ENCODE results near the gene CSF3.

CSF3 gene

DNA sequence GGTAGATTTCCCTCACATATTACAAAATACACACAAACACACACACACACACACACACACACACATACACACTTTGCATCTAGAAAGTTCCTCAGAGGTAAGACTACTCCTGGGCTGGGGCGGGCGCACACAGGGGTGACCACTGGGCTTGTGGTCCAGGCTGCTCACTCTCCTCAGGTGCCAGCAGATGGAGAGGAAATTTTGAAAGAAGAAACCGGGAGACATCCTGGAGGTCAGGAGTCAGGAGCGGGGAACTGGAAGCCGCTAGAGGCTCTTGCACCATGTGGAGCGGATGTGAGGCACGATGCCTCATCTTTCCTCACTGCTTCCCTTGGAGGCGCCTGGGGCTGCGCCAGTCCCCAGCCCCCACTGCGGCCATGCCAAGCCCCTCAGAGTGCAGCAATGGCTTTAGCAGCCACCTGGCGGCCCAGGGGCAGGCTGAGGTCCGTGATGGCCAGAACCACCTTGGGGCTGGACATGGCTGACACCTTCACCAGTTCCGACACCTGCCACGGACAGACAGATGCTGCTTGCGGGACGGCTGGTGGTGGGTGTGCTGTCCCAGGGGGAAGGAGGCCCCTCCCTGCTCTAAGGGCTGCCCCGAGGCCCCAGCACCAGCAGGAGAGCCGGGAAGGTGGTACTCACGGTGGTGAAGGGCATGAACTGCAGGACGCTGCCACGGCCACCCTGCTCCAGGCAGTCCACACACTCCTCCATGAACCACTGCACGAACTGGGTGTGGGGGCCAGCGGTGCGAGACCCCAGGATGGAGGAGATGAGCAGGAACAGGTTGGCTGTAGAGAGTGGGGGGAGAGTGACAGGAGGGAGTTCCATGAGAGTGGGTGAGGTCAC, 4.1 kb downstream of the CSF3 start:
- Histone ChIP-seq H3K4me1 (peaks cover 0 to 52% (median 19%) of the 10 kb centered on the region in 4 donors), H3K9me3 (no peaks in the 10 kb centered on the region), H3K36me3 (peaks cover 25 to 51% (median 38%) of the 10 kb centered on the region in 3 donors), H3K27ac (peak overlapping the region; percentile 54 to 55), H3K27me3 (no peaks in the 10 kb centered on the region), H3K4me3 (no peak overlapping the region)
- DNase-seq = no peak
- TF ChIP-seq, protein P1, sequence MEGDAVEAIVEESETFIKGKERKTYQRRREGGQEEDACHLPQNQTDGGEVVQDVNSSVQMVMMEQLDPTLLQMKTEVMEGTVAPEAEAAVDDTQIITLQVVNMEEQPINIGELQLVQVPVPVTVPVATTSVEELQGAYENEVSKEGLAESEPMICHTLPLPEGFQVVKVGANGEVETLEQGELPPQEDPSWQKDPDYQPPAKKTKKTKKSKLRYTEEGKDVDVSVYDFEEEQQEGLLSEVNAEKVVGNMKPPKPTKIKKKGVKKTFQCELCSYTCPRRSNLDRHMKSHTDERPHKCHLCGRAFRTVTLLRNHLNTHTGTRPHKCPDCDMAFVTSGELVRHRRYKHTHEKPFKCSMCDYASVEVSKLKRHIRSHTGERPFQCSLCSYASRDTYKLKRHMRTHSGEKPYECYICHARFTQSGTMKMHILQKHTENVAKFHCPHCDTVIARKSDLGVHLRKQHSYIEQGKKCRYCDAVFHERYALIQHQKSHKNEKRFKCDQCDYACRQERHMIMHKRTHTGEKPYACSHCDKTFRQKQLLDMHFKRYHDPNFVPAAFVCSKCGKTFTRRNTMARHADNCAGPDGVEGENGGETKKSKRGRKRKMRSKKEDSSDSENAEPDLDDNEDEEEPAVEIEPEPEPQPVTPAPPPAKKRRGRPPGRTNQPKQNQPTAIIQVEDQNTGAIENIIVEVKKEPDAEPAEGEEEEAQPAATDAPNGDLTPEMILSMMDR (IDR thresholded peaks at IDR 0.05) = no peak
- intact Hi-C loops (cut with DNase I; ENCODE audit: low total_unique reads) = loop anchor here (10.0 kb wide), 1 partner anchor 255 kb away; no protein-coding TSS in a partner anchor

DNA sequence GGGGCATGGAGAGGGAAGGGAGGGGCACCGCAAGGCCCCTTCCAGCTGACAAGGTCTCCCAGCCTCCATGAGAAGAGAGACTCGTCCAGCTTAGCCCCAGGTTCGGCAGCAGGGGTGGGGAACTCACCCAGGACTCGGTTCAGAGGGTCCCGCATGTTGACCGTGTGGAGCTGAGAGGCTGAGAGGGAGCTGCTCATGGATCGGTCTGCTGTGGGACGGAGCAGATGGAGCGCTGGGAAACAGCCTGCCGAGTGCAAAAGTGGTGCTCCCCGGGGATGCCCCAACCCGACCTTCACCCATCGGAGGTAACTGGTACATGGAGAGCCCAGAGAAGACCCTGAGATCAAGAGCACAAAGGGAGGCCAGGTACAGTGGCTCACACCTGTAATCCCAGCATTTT, 4.9 kb downstream of the CSF3 start:
- H3K9me3 ChIP-seq = no peaks in the 10 kb centered on the region
- H3K4me3 ChIP-seq = no peak overlapping the region
- intact Hi-C loops (cut with DNase I; ENCODE audit: low total_unique reads) = no loop called here
- peaks cover 33 to 59% (median 38%) of the 10 kb centered on the region in 3 donors for H3K36me3 ChIP-seq
- H3K27ac ChIP-seq = peak overlapping the region in 1 of 2 donors; percentile 55
- TF ChIP-seq, protein P1 (IDR thresholded peaks at IDR 0.05) = no peak
- DNase-seq = no peak
- no peaks in the 10 kb centered on the region for H3K27me3 ChIP-seq
- peaks cover 0 to 52% (median 18%) of the 10 kb centered on the region in 4 donors for H3K4me1 ChIP-seq

DNA sequence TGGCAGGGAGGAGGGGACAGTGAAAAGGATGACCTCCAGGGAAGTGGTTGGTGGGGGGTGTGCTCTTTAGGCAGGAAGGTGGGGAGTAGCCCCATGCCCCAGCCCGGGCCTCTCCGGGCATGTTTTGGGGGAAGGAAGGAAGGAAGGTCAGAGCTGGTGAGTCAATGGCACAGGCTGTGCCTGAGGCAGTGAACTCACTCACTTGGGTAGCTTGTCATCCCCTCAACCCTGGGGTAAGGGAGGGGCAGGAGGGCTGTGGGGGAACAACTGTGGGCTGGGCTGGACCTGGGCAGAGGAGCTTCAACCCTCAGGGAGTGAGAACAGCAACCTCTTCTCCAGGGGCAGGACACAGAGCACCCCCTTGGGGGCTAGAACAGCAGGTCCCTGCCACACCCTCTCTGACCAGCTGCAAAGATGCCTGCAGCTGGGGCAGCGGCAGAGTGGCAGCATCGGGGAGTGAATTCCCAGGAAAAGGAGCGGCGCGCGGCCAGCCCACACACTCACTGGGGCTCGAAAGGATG, 6.3 kb downstream of the CSF3 start:
- DNase-seq = peak in 1 of 2 donors; percentile 46
- H3K4me1 ChIP-seq = peaks cover 0 to 53% (median 19%) of the 10 kb centered on the region in 4 donors
- no peaks in the 10 kb centered on the region for H3K9me3 ChIP-seq
- intact Hi-C loops (cut with DNase I; ENCODE audit: low total_unique reads) = no loop called here
- peaks cover 47 to 73% (median 52%) of the 10 kb centered on the region in 3 donors for H3K36me3 ChIP-seq
- H3K27me3 ChIP-seq = no peaks in the 10 kb centered on the region
- peak overlapping the region in 1 of 2 donors; percentile 2 for H3K27ac ChIP-seq
- no peak overlapping the region for H3K4me3 ChIP-seq
- TF ChIP-seq, protein P1 (IDR thresholded peaks at IDR 0.05) = no peak

- Histone ChIP-seq H3K4me1 (peaks cover 0 to 58% (median 24%) of the 10 kb centered on the region in 4 donors), H3K36me3 (peaks cover 47 to 77% (median 59%) of the 10 kb centered on the region in 3 donors), H3K27me3 (no peaks in the 10 kb centered on the region), H3K4me3 (no peak overlapping the region), H3K27ac (no peak overlapping the region), H3K9me3 (no peaks in the 10 kb centered on the region)
- DNase-seq = no peak
- intact Hi-C loops (cut with DNase I; ENCODE audit: low total_unique reads) = no loop called here
- TF ChIP-seq, protein P1 (IDR thresholded peaks at IDR 0.05) = no peak
Observed at GRCh38 chr17:40022497-40022896, 7.3 kb downstream of the CSF3 start.

GRCh38 chr17:40022961-40023541, 7.8 kb downstream of the CSF3 start:
- Histone ChIP-seq H3K9me3 (no peaks in the 10 kb centered on the region), H3K27ac (no peak overlapping the region), H3K36me3 (peaks cover 47 to 82% (median 63%) of the 10 kb centered on the region in 3 donors)

More at GRCh38 chr17:40022961-40023541, 7.8 kb downstream of the CSF3 start:
- Histone ChIP-seq H3K4me1 (peaks cover 0 to 53% (median 21%) of the 10 kb centered on the region in 4 donors), H3K4me3 (no peak overlapping the region), H3K27me3 (no peaks in the 10 kb centered on the region)
- intact Hi-C loops (cut with DNase I; ENCODE audit: low total_unique reads) = no loop called here
- DNase-seq = no peak
- TF ChIP-seq, protein P1 (IDR thresholded peaks at IDR 0.05) = no peak
